Brain microvascular endothelial cell (primary cell): ENCODE data around the gene MED14.
A peak's percentile ranks its signal among the peaks of the same experiment; 100 is the strongest.
"Not testable (repeated sequence)": the region's sequence is repeated elsewhere in the genome, so short reads cannot be mapped to it uniquely, and the experiment has no call there.

Experiments used
- DNase-seq: peaks from one replicate; pipeline ENCODE4 v3.0.0-alpha.2; 2020
- H3K27ac ChIP-seq: fragments of 250-450 bp; sonication (Bioruptor Pico); 2 replicates; pipeline ENCODE4 v1.5.1; 2020; ENCODE audit warnings: mild to moderate bottlenecking, moderate library complexity
- H3K27me3 ChIP-seq: fragments of 250-450 bp; sonication (Bioruptor Pico); replicated peaks from 2 replicates; pipeline ENCODE4 v1.5.1; 2020; ENCODE audit warnings: mild to moderate bottlenecking
- H3K36me3 ChIP-seq: fragments of 250-450 bp; sonication (Bioruptor Pico); replicated peaks from 2 replicates; pipeline ENCODE4 v1.5.1; 2020; ENCODE audit warnings: mild to moderate bottlenecking
- H3K4me3 ChIP-seq: 2 replicates; pipeline ENCODE4 v1.5.1; 2011; ENCODE audit warnings: low read depth, mild to moderate bottlenecking, control low read depth, low read length, moderate library complexity
- CTCF ChIP-seq: IDR thresholded peaks from 2 replicates; pipeline ENCODE4 v1.5.1; 2011; ENCODE audit warnings: low read depth, mild to moderate bottlenecking, moderate library complexity, low read length, control low read depth, inconsistent platforms; ENCODE audit errors: missing control alignments
- in situ Hi-C: cut with HindIII; loops from 2 replicates; pipeline ENCODE4 v1.10.0; 2017; ENCODE audit warnings: low sequenced_read_pairs, low pct_ligation_motif_present

Gene MED14

GRCh38 chrX:40736170-40736505, 796 bp upstream of the MED14 start:
- no peak for DNase-seq
- Histone ChIP-seq H3K4me3 (peak overlapping the region; percentile 77), H3K36me3 (no peaks in the 10 kb centered on the region), H3K27me3 (no peaks in the 10 kb centered on the region), H3K27ac (peak overlapping the region; percentile 89)
- no peak for TF ChIP-seq CTCF
- in situ Hi-C loops, result no loop called here

- Histone ChIP-seq H3K36me3 (no peaks in the 10 kb centered on the region), H3K27ac (peak overlapping the region; percentile 89), H3K27me3 (no peaks in the 10 kb centered on the region), H3K4me3 (peak overlapping the region; percentile 77)
- DNase-seq, result no peak
- in situ Hi-C loops, result no loop called here
- TF ChIP-seq CTCF, result no peak
Measured at GRCh38 chrX:40734971-40735324, 394 bp downstream of the MED14 start.

GRCh38 chrX:40733706-40734105, 1.6 kb downstream of the MED14 start:
- Histone ChIP-seq H3K27me3 (no peaks in the 10 kb centered on the region), H3K36me3 (no peaks in the 10 kb centered on the region), H3K4me3 (peak overlapping the region; percentile 77), H3K27ac (no peak overlapping the region)
- in situ Hi-C loops, result no loop called here
- TF ChIP-seq CTCF, result no peak
- DNase-seq, result no peak

GRCh38 chrX:40732499-40732898, 2.8 kb downstream of the MED14 start:
- in situ Hi-C loops, DNase-seq, H3K27me3 ChIP-seq, H3K36me3 ChIP-seq, H3K4me3 ChIP-seq, H3K27ac ChIP-seq: not testable (repeated sequence)

- in situ Hi-C loops, result no loop called here
Measured at GRCh38 chrX:40729598-40730584, 5.5 kb downstream of the MED14 start.

More at GRCh38 chrX:40729598-40730584, 5.5 kb downstream of the MED14 start:
- Histone ChIP-seq H3K36me3 (no peaks in the 10 kb centered on the region), H3K4me3 (no peak overlapping the region), H3K27me3 (no peaks in the 10 kb centered on the region), H3K27ac (no peak overlapping the region)
- no peak for TF ChIP-seq CTCF
- DNase-seq, result no peak
